B cell (primary cell): ENCODE results near the gene WDFY4. TPM values are rescaled to one million over a fixed set of nuclear protein-coding genes. Genes with fewer than 3 reads are reported as not detected.

Source experiments
- ATAC-seq: fragments of 200-7000 bp; cut with Tn5 transposase; one replicate; pipeline ENCODE4 v1.10.0; 2021; ENCODE audit warnings: low read depth, mild to moderate bottlenecking, moderate number of reproducible peaks, moderate library complexity
- CTCF ChIA-PET: fragments of 350-600 bp; sonication (Branson Sonifier 250); formaldehyde crosslinking; loops from one replicate; lab custom pipeline; 2021; ENCODE audit warnings: antibody characterized with exemption, inconsistent platforms; lab: Charles Lee
- POLR2A ChIA-PET: fragments of 350-600 bp; sonication (Branson Sonifier 250); formaldehyde crosslinking; loops from one replicate; lab custom pipeline; 2021; ENCODE audit warnings: antibody characterized with exemption; lab: Charles Lee
- DNase-seq: peaks from one replicate; pipeline ENCODE4 v3.0.0; 2013
- H2AFZ ChIP-seq: 2 replicates; pipeline ENCODE4 v1.6.1; 2012; ENCODE audit warnings: mild to moderate bottlenecking, low read depth, low read length; ENCODE audit not compliant: insufficient read depth, poor library complexity, severe bottlenecking
- H3K27ac ChIP-seq, 2 donors: 1 replicate in 1 of 2; 2 replicates in 1 of 2; pipeline ENCODE4 v1.5.1; 2012 to 2013; ENCODE audit warnings: low read length in 2 of 2, mild to moderate bottlenecking in 2 of 2, moderate library complexity in 1 of 2
- H3K27me3 ChIP-seq, 4 experiments: fragments of 200-600 bp in 1 of 4; sonication (generic) in 1 of 4; replicated peaks in 1 of 4; 1 replicate in 2 of 4; 2 replicates in 2 of 4; pipeline versions ENCODE4 v1.6.1 to v1.7.0; 2013 to 2016; ENCODE audit warnings: low read length in 3 of 4, mild to moderate bottlenecking in 2 of 4, mixed read lengths in 1 of 4, moderate library complexity in 1 of 4; ENCODE audit not compliant: insufficient read depth in 4 of 4, control insufficient read depth in 3 of 4; ENCODE audit errors: control extremely low read depth in 1 of 4
- H3K36me3 ChIP-seq, 2 experiments: replicated peaks in 1 of 2; 1 replicate in 1 of 2; 2 replicates in 1 of 2; pipeline versions ENCODE4 v1.6.1 to v1.7.1; 2013; ENCODE audit warnings: low read length in 1 of 2; ENCODE audit not compliant: insufficient read depth in 2 of 2, control insufficient read depth in 1 of 2; ENCODE audit errors: control extremely low read depth in 1 of 2, extremely low read depth in 1 of 2
- H3K4me1 ChIP-seq, 2 donors: fragments of 200-600 bp in 1 of 2; sonication (generic) in 1 of 2; 1 replicate in 1 of 2; 2 replicates in 1 of 2; pipeline versions ENCODE4 v1.5.1 to v1.6.1; 2013 to 2017; ENCODE audit warnings: low read length in 2 of 2; ENCODE audit not compliant: control insufficient read depth in 2 of 2, insufficient read depth in 2 of 2
- H3K4me2 ChIP-seq: replicated peaks from 2 replicates; pipeline ENCODE3; 2012; ENCODE audit warnings: mild to moderate bottlenecking, low read depth, low read length; ENCODE audit not compliant: poor library complexity, severe bottlenecking
- H3K4me3 ChIP-seq, 5 experiments: fragments of 200-600 bp in 1 of 5; sonication (generic) in 1 of 5; 1 replicate in 3 of 5; 2 replicates in 2 of 5; pipeline versions ENCODE4 v1.5.1 to v1.7.0; 2011 to 2016; ENCODE audit warnings: low read length in 4 of 5, mild to moderate bottlenecking in 4 of 5, low read depth in 2 of 5, control low read depth in 1 of 5, moderate library complexity in 1 of 5; ENCODE audit not compliant: insufficient read depth in 1 of 5; ENCODE audit errors: control extremely low read depth in 1 of 5, extremely low read depth in 1 of 5
- H3K79me2 ChIP-seq: fragments of 200-600 bp; sonication (generic); one replicate; pipeline ENCODE4 v1.6.0; 2016; ENCODE audit warnings: low read length; ENCODE audit not compliant: control insufficient read depth, insufficient read depth
- H3K9ac ChIP-seq: fragments of 200-600 bp; sonication (generic); 2 replicates; pipeline ENCODE4 v1.6.1; 2017; ENCODE audit warnings: mild to moderate bottlenecking, low read length, moderate library complexity
- H3K9me3 ChIP-seq, 3 donors: one replicate each; pipeline versions ENCODE4 v1.6.1 to v1.7.1; 2013; ENCODE audit warnings: low read length in 2 of 3; ENCODE audit not compliant: control insufficient read depth in 2 of 3, insufficient read depth in 1 of 3; ENCODE audit errors: control extremely low read depth in 1 of 3
- H4K20me1 ChIP-seq: 2 replicates; pipeline ENCODE4 v1.6.0; 2012; ENCODE audit warnings: mild to moderate bottlenecking, low read length; ENCODE audit not compliant: insufficient read depth, control insufficient read depth, poor library complexity, severe bottlenecking
- H3K27ac Mint-ChIP-seq: one replicate; pipeline ENCODE4 v1.8.0; 2021; ENCODE audit warnings: mixed read lengths
- H3K27me3 Mint-ChIP-seq: one replicate; pipeline ENCODE4 v1.8.0; 2021; ENCODE audit warnings: mixed read lengths
- H3K4me1 Mint-ChIP-seq: one replicate; pipeline ENCODE4 v1.8.0; 2021; ENCODE audit warnings: mixed read lengths
- H3K4me3 Mint-ChIP-seq: one replicate; pipeline ENCODE4 v1.8.0; 2021; ENCODE audit warnings: mixed read lengths
- H3K9me3 Mint-ChIP-seq: one replicate; pipeline ENCODE4 v1.8.0; 2022; ENCODE audit warnings: mixed read lengths; ENCODE audit not compliant: insufficient read depth
- EZH2 ChIP-seq: IDR thresholded peaks from 2 replicates; pipeline ENCODE4 v1.6.1; 2012; ENCODE audit warnings: borderline replicate concordance, low read depth, mild to moderate bottlenecking, moderate library complexity, low read length; ENCODE audit not compliant: insufficient read depth, poor library complexity, severe bottlenecking
- WGBS: methylation state at CpG from one replicate; pipeline ENCODE4 v1.1.5; 2013; ENCODE audit warnings: missing lambda C conversion rate; ENCODE audit not compliant: insufficient coverage; 5-methylcytosine and 5-hydroxymethylcytosine counted together
- intact Hi-C: fragments of 100-400 bp; cut with micrococcal nuclease; formaldehyde crosslinking; loops from one replicate; pipeline ENCODE4 v1.10.0; 2022
- polyA plus RNA-seq: library from polyadenylated mRNA; depleted of rRNA; stranded (reverse); fragments of >200 nt; gene quantifications from 2 replicates; pipeline ENCODE4 v1.2.3, GENCODE V29; 2012
- total RNA-seq, 2 donors: library from RNA; stranded (reverse); fragments of 120-200 nt in 1 of 2; gene quantifications; 1 replicate in 1 of 2; 2 replicates in 1 of 2; pipeline versions ENCODE4 v1.2.3 to v1.2.4, GENCODE V29; 2013 to 2022
- TF ChIP-seq, protein P1 (sequence below): fragments of 200-600 bp; IDR thresholded peaks from one replicate; pipeline ENCODE4 v1.8.0; 2022; ENCODE audit warnings: antibody characterized with exemption, mild to moderate bottlenecking

WDFY4 gene
- total and polyA plus RNA-seq, 2 donors (not counting 1 experiment from before 2014, with no cell fraction given), result 262 to 560 TPM

DNA sequence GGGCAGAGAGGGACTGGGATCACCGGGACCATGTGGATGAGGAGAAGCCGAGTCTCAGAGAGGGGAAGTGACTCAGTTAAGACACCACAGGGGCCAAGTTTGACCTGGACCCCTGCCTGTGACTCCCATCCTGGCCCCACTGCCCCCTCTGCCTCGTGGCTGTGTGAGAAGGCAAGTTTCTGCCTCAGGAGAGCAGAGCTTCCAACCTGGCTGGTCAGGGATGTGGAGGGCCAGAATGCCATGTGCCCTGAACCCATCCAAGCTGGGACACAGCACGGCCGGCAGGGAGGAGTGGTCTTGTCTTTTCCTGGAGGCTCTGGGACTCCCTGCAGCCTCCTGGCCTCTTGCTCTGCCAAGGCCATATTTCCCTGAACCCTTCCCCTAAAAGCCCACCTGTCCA lies 19.5 kb downstream of the WDFY4 start:
- POLR2A ChIA-PET, result no interaction called here
- intact Hi-C loops, result loop anchor here (5.0 kb wide), 2 partner anchors 38 to 152 kb away; no protein-coding TSS in a partner anchor
- DNase-seq, result no peak
- no peak for TF ChIP-seq EZH2
- TF ChIP-seq, protein P1, sequence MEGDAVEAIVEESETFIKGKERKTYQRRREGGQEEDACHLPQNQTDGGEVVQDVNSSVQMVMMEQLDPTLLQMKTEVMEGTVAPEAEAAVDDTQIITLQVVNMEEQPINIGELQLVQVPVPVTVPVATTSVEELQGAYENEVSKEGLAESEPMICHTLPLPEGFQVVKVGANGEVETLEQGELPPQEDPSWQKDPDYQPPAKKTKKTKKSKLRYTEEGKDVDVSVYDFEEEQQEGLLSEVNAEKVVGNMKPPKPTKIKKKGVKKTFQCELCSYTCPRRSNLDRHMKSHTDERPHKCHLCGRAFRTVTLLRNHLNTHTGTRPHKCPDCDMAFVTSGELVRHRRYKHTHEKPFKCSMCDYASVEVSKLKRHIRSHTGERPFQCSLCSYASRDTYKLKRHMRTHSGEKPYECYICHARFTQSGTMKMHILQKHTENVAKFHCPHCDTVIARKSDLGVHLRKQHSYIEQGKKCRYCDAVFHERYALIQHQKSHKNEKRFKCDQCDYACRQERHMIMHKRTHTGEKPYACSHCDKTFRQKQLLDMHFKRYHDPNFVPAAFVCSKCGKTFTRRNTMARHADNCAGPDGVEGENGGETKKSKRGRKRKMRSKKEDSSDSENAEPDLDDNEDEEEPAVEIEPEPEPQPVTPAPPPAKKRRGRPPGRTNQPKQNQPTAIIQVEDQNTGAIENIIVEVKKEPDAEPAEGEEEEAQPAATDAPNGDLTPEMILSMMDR, result no peak
- H3K9ac ChIP-seq, result peak overlapping the region; percentile 11
- H2AFZ ChIP-seq, result no peak overlapping the region
- H3K27me3 ChIP-seq, result no peaks in the 10 kb centered on the region
- peaks cover 80 to 88% of the 10 kb centered on the region in 2 donors for H3K4me1 ChIP-seq
- no peak overlapping the region for H3K4me3 Mint-ChIP-seq
- no peak overlapping the region for H3K4me3 ChIP-seq
- H3K9me3 ChIP-seq, result no peaks in the 10 kb centered on the region
- peaks cover 99% of the 10 kb centered on the region for H3K79me2 ChIP-seq
- H3K9me3 Mint-ChIP-seq, result no peaks in the 10 kb centered on the region
- WGBS, result 90% methylated on average over 5 of the region's 5 CpGs
- H3K4me1 Mint-ChIP-seq, result peaks cover 92% of the 10 kb centered on the region
- H3K4me2 ChIP-seq, result peak overlapping the region; percentile 2
- CTCF ChIA-PET, result interaction anchor here (0.8 to 15.9 kb wide), 3 partner anchors 32 to 152 kb away, joined by 3 to 521 read pairs (median 16); no protein-coding TSS in a partner anchor
- peak overlapping the region; percentile 68 for H3K27ac Mint-ChIP-seq
- no peaks in the 10 kb centered on the region for H3K27me3 Mint-ChIP-seq
- peaks cover 2 to 73% of the 10 kb centered on the region in 2 experiments for H3K36me3 ChIP-seq
- H3K27ac ChIP-seq, result peak overlapping the region in 1 of 2 donors; percentile 63
- peaks cover 98% of the 10 kb centered on the region for H4K20me1 ChIP-seq
- ATAC-seq, result no peak

DNA sequence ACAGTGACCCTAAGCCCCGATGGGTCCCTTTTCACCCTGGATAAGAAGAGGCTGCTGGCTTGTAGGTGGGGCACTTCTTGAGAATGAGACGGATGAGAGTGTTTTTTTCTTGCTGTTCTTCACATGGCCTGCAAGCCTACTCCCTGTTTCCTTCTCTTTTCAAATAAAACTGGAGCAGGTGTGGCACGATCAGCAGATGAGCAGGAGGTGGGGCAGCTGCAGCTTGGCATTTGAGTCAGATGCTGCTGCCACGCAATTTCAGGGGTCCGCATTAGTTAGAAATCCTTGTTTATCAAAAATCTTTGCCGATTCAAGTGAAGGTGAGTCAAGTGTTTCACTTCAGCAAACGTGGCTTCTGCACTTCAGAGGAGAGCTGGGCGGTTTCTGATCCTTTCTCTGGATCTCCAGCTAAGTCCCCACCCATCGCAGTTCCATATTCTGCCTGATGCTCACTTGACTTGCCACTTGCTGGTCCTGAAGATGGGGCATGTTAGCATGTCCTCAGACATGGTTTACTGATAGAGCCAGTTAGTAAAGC lies 20.8 kb downstream of the WDFY4 start:
- Histone ChIP-seq H3K27ac (peak overlapping the region; percentile 27 to 63), H4K20me1 (peaks cover 98% of the 10 kb centered on the region), H3K36me3 (peaks cover 4 to 72% of the 10 kb centered on the region in 2 experiments), H3K9ac (peak overlapping the region; percentile 5), H3K27me3 (no peaks in the 10 kb centered on the region), H3K4me1 (peaks cover 67 to 80% of the 10 kb centered on the region in 2 donors), H2AFZ (no peak overlapping the region), H3K4me2 (peak overlapping the region; percentile 35), H3K79me2 (peaks cover 98% of the 10 kb centered on the region), H3K9me3 (no peaks in the 10 kb centered on the region), H3K4me3 (no peak overlapping the region)
- intact Hi-C loops, result no loop called here
- Mint-ChIP-seq H3K9me3 (no peaks in the 10 kb centered on the region), H3K27me3 (no peaks in the 10 kb centered on the region), H3K4me3 (peak overlapping the region; percentile 64), H3K27ac (peak overlapping the region; percentile 83), H3K4me1 (peaks cover 84% of the 10 kb centered on the region)
- CTCF ChIA-PET, result interaction anchor here (0.8 to 15.9 kb wide), 8 partner anchors 15 to 154 kb away, joined by 3 to 521 read pairs (median 4); partner anchors contain the start of gene WDFY4
- POLR2A ChIA-PET, result no interaction called here
- TF ChIP-seq, protein P1, result no peak
- TF ChIP-seq EZH2, result no peak
- DNase-seq, result no peak
- WGBS, result 62% methylated on average over 6 of the region's 9 CpGs
- no peak for ATAC-seq
